ENCODE data around the gene CMTM8. TPM values are rescaled to one million over a fixed set of nuclear protein-coding genes. Genes with fewer than 3 reads are reported as not detected.

The CMTM8 gene
- total and polyA plus RNA-seq, 4 donors = 0.63 to 6.8 (median 2.3) TPM

GRCh38 chr3:32359766-32360492, 121.4 kb downstream of the CMTM8 start:
- Histone ChIP-seq H3K27ac (ENCODE audit: low read depth in 1 of 2, low read length in 2 of 2) (no peak overlapping the region), H3K27me3 (ENCODE audit: control insufficient read depth in 1 of 2, insufficient read depth in 2 of 2, low read length in 1 of 2) (no peaks in the 10 kb centered on the region), H3K4me3 (ENCODE audit: low read length in 2 of 2) (no peak overlapping the region), H3K36me3 (ENCODE audit: control insufficient read depth in 1 of 2, insufficient read depth in 2 of 2, low read length in 1 of 2) (no peaks in the 10 kb centered on the region), H3K9me3 (ENCODE audit: control insufficient read depth, low read length) (no peaks in the 10 kb centered on the region), H3K4me1 (ENCODE audit: control insufficient read depth in 1 of 2, insufficient read depth in 2 of 2, low read length in 2 of 2) (no peaks in the 10 kb centered on the region)
- 92% methylated on average over 5 of the region's 5 CpGs for WGBS, 2 donors
- DNase-seq = no peak
- intact Hi-C loops (cut with DNase I) = no loop called here
- no peak for ATAC-seq (ENCODE audit: low FRiP score)

- H3K36me3 ChIP-seq (ENCODE audit: control insufficient read depth in 1 of 2, insufficient read depth in 2 of 2, low read length in 1 of 2) = no peaks in the 10 kb centered on the region
- H3K27me3 ChIP-seq (ENCODE audit: control insufficient read depth in 1 of 2, insufficient read depth in 2 of 2, low read length in 1 of 2) = no peaks in the 10 kb centered on the region
- H3K27ac ChIP-seq (ENCODE audit: low read depth in 1 of 2, low read length in 2 of 2) = no peak overlapping the region
- no peak overlapping the region for H3K4me3 ChIP-seq (ENCODE audit: low read length in 2 of 2)
- ATAC-seq (ENCODE audit: low FRiP score) (no peak), DNase-seq (no peak)
- WGBS, 2 donors = 70 to 80% methylated on average over 4 of the region's 4 CpGs
- no peaks in the 10 kb centered on the region for H3K4me1 ChIP-seq (ENCODE audit: control insufficient read depth in 1 of 2, insufficient read depth in 2 of 2, low read length in 2 of 2)
- H3K9me3 ChIP-seq (ENCODE audit: control insufficient read depth, low read length) = no peaks in the 10 kb centered on the region
- intact Hi-C loops (cut with DNase I) = no loop called here
Observed at GRCh38 chr3:32360493-32360827, 122.0 kb downstream of the CMTM8 start.

GRCh38 chr3:32366638-32367397, 128.3 kb downstream of the CMTM8 start:
- ATAC-seq (ENCODE audit: low FRiP score) (no peak), DNase-seq (no peak)
- Histone ChIP-seq H3K4me3 (ENCODE audit: low read length in 2 of 2) (no peak overlapping the region), H3K36me3 (ENCODE audit: control insufficient read depth in 1 of 2, insufficient read depth in 2 of 2, low read length in 1 of 2) (no peaks in the 10 kb centered on the region), H3K27me3 (ENCODE audit: control insufficient read depth in 1 of 2, insufficient read depth in 2 of 2, low read length in 1 of 2) (no peaks in the 10 kb centered on the region), H3K27ac (ENCODE audit: low read depth in 1 of 2, low read length in 2 of 2) (no peak overlapping the region), H3K9me3 (ENCODE audit: control insufficient read depth, low read length) (no peaks in the 10 kb centered on the region), H3K4me1 (ENCODE audit: control insufficient read depth in 1 of 2, insufficient read depth in 2 of 2, low read length in 2 of 2) (no peaks in the 10 kb centered on the region)
- WGBS, 2 donors = 75 to 78% methylated on average over 6 of the region's 6 CpGs
- intact Hi-C loops (cut with DNase I) = no loop called here

GRCh38 chr3:32367442-32367841, 129.0 kb downstream of the CMTM8 start:
- 95% methylated on average over 10 of the region's 10 CpGs for WGBS, 2 donors
- no peaks in the 10 kb centered on the region for H3K27me3 ChIP-seq (ENCODE audit: control insufficient read depth in 1 of 2, insufficient read depth in 2 of 2, low read length in 1 of 2)
- H3K27ac ChIP-seq (ENCODE audit: low read depth in 1 of 2, low read length in 2 of 2) = no peak overlapping the region
- H3K4me1 ChIP-seq (ENCODE audit: control insufficient read depth in 1 of 2, insufficient read depth in 2 of 2, low read length in 2 of 2) = no peaks in the 10 kb centered on the region
- peak; percentile 19 for ATAC-seq (ENCODE audit: low FRiP score)
- intact Hi-C loops (cut with DNase I) = no loop called here
- H3K4me3 ChIP-seq (ENCODE audit: low read length in 2 of 2) = no peak overlapping the region
- no peaks in the 10 kb centered on the region for H3K9me3 ChIP-seq (ENCODE audit: control insufficient read depth, low read length)
- no peaks in the 10 kb centered on the region for H3K36me3 ChIP-seq (ENCODE audit: control insufficient read depth in 1 of 2, insufficient read depth in 2 of 2, low read length in 1 of 2)
- DNase-seq = no peak

GRCh38 chr3:32371461-32372212, 133.2 kb downstream of the CMTM8 start:
- DNase-seq = no peak
- Histone ChIP-seq H3K4me3 (ENCODE audit: low read length in 2 of 2) (no peak overlapping the region), H3K4me1 (ENCODE audit: control insufficient read depth in 1 of 2, insufficient read depth in 2 of 2, low read length in 2 of 2) (no peaks in the 10 kb centered on the region), H3K9me3 (ENCODE audit: control insufficient read depth, low read length) (no peaks in the 10 kb centered on the region), H3K27me3 (ENCODE audit: control insufficient read depth in 1 of 2, insufficient read depth in 2 of 2, low read length in 1 of 2) (no peaks in the 10 kb centered on the region), H3K27ac (ENCODE audit: low read depth in 1 of 2, low read length in 2 of 2) (no peak overlapping the region), H3K36me3 (ENCODE audit: control insufficient read depth in 1 of 2, insufficient read depth in 2 of 2, low read length in 1 of 2) (no peaks in the 10 kb centered on the region)
- WGBS, 2 donors = 92 to 93% methylated on average over 7 of the region's 7 CpGs
- ATAC-seq (ENCODE audit: low FRiP score) = no peak
- intact Hi-C loops (cut with DNase I) = no loop called here

- intact Hi-C loops (cut with DNase I) = no loop called here
- Histone ChIP-seq H3K9me3 (ENCODE audit: control insufficient read depth, low read length) (no peaks in the 10 kb centered on the region), H3K4me3 (ENCODE audit: low read length in 2 of 2) (no peak overlapping the region), H3K27ac (ENCODE audit: low read depth in 1 of 2, low read length in 2 of 2) (no peak overlapping the region), H3K4me1 (ENCODE audit: control insufficient read depth in 1 of 2, insufficient read depth in 2 of 2, low read length in 2 of 2) (no peaks in the 10 kb centered on the region), H3K36me3 (ENCODE audit: control insufficient read depth in 1 of 2, insufficient read depth in 2 of 2, low read length in 1 of 2) (no peaks in the 10 kb centered on the region), H3K27me3 (ENCODE audit: control insufficient read depth in 1 of 2, insufficient read depth in 2 of 2, low read length in 1 of 2) (no peaks in the 10 kb centered on the region)
- ATAC-seq (ENCODE audit: low FRiP score) = no peak
- 95 to 96% methylated on average over 4 of the region's 4 CpGs for WGBS, 2 donors
- no peak for DNase-seq
Observed at GRCh38 chr3:32372213-32372490, 133.7 kb downstream of the CMTM8 start.

- H3K36me3 ChIP-seq (ENCODE audit: control insufficient read depth in 1 of 2, insufficient read depth in 2 of 2, low read length in 1 of 2) = no peaks in the 10 kb centered on the region
- H3K4me3 ChIP-seq (ENCODE audit: low read length in 2 of 2) = no peak overlapping the region
- ATAC-seq (ENCODE audit: low FRiP score) (no peak), DNase-seq (no peak)
- no peaks in the 10 kb centered on the region for H3K9me3 ChIP-seq (ENCODE audit: control insufficient read depth, low read length)
- no peaks in the 10 kb centered on the region for H3K4me1 ChIP-seq (ENCODE audit: control insufficient read depth in 1 of 2, insufficient read depth in 2 of 2, low read length in 2 of 2)
- WGBS, 2 donors = 87 to 89% methylated on average over 5 of the region's 5 CpGs
- intact Hi-C loops (cut with DNase I) = no loop called here
- H3K27me3 ChIP-seq (ENCODE audit: control insufficient read depth in 1 of 2, insufficient read depth in 2 of 2, low read length in 1 of 2) = no peaks in the 10 kb centered on the region
- H3K27ac ChIP-seq (ENCODE audit: low read depth in 1 of 2, low read length in 2 of 2) = no peak overlapping the region
Observed at GRCh38 chr3:32373276-32373675, 134.8 kb downstream of the CMTM8 start.

GRCh38 chr3:32373844-32374243, 135.4 kb downstream of the CMTM8 start:
- WGBS, 2 donors = 63 to 81% methylated on average over 5 of the region's 5 CpGs
- ATAC-seq (ENCODE audit: low FRiP score) (no peak), DNase-seq (no peak)
- Histone ChIP-seq H3K27ac (ENCODE audit: low read depth in 1 of 2, low read length in 2 of 2) (no peak overlapping the region), H3K4me3 (ENCODE audit: low read length in 2 of 2) (no peak overlapping the region), H3K9me3 (ENCODE audit: control insufficient read depth, low read length) (no peaks in the 10 kb centered on the region), H3K27me3 (ENCODE audit: control insufficient read depth in 1 of 2, insufficient read depth in 2 of 2, low read length in 1 of 2) (no peaks in the 10 kb centered on the region), H3K4me1 (ENCODE audit: control insufficient read depth in 1 of 2, insufficient read depth in 2 of 2, low read length in 2 of 2) (no peaks in the 10 kb centered on the region), H3K36me3 (ENCODE audit: control insufficient read depth in 1 of 2, insufficient read depth in 2 of 2, low read length in 1 of 2) (no peaks in the 10 kb centered on the region)
- intact Hi-C loops (cut with DNase I) = no loop called here

Measured in aorta (tissue), 5 donors.